Erythroblast (primary cell): ENCODE results near the gene RNASEH1.

Source experiments
- GATA1 ChIP-seq: IDR thresholded peaks from 2 replicates; pipeline ENCODE4 v1.6.1; 2011; ENCODE audit warnings: low read depth, mild to moderate bottlenecking, control low read depth, low read length, moderate library complexity
- POLR2A ChIP-seq: IDR thresholded peaks from 2 replicates; pipeline ENCODE4 v1.6.1; 2011; ENCODE audit warnings: mild to moderate bottlenecking, low read length

GRCh38 chr2:3604207-3604877, 46.2 kb upstream of the RNASEH1 start:
- TF ChIP-seq POLR2A (no peak), GATA1 (no peak)
